Activated T-cell treated with anti-CD3 and anti-CD28 coated beads for 24 hours (primary cell): Measurements from ENCODE around the gene ALOXE3.

ENCODE experiments used
- DNase-seq: peaks from one replicate; pipeline ENCODE4 v3.0.0-alpha.2; 2020; ENCODE audit warnings: low read depth

Gene ALOXE3

GRCh38 chr17:8047769-8048110 is 70.6 kb downstream of the ALOXE3 start:
- DNase-seq: no peak

DNA sequence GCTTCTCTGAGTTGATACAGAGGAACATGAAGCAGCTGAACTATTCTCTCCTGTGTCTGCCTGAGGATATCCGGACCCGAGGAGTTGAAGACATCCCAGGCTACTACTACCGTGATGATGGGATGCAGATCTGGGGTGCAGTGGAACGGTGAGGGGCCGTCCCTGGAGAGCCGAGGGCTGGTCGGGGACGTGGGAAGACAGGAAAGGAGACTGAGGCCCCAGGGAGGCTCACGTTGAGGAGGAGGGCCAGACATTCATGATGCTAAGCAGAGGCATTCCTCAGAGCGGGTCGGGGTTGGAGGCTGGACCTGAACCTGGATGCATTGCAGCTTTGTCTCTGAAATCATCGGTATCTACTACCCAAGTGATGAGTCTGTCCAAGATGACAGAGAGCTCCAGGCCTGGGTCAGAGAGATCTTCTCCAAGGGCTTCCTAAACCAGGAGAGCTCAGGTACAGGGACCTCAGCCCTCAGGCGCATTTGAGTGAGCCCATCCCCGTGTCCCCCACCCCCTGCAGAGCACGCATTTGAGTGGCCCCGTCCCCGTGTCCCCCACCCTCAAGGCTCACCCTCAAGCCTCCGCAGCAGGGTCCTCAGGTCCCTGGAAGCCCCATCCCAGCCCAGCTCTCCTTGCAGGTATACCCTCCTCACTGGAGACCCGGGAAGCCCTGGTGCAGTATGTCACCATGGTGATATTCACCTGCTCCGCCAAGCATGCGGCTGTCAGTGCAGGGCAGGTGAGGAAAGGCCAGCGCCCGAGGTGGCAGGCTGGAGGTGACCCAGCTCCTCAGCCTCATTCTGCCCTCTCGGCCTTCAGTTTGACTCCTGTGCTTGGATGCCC is 71.2 kb downstream of the ALOXE3 start:
- no peak for DNase-seq

GRCh38 chr17:8046306-8046928 is 71.9 kb downstream of the ALOXE3 start:
- no peak for DNase-seq
